Heart left ventricle (tissue), 13 donors: ENCODE results near the gene TMEM80.

Experiments
- CTCF ChIP-seq, 12 donors: fragments of 200-600 bp; sonication (generic) in 4 of 12; IDR thresholded peaks; one replicate each; pipeline versions ENCODE4 v1.5.0 to v1.8.0; 2018 to 2022; ENCODE audit warnings: antibody characterized with exemption in 12 of 12, mild to moderate bottlenecking in 5 of 12
- POLR2A ChIP-seq, 2 donors: fragments of 450-650 bp; IDR thresholded peaks; one replicate each; pipeline ENCODE4 v1.6.1; 2017; ENCODE audit warnings: antibody characterized with exemption in 2 of 2, mild to moderate bottlenecking in 2 of 2, moderate library complexity in 2 of 2
- donor health status: ischemic (EF 13 %, LVEDD 7.1; RV severe dilation, severe dysfunction).
- donor health status: DM: no; HTN: yes; CAD: no.
- donor health status: DM: no; HTN: no; CAD: no.
- donor health status: ischemic (EF 25% LVEDD 6.9; RV normal size, moderate dysfunction).
- donor health status: ischemic (EF 25% LVEDD 5.7; RV mildly dilated, moderate dysfunction).
- donor health status: ischemic (EF 35%, LVEDD 5.7; RV mildly dilated, moderate dysfunction).
- donor health status: nonischemic (EF 11% LVEDD 7.7; RV severe dilation, severe dysfunction).
- donor health status: DM: yes; HTN: yes; CAD: no.
- donor health status: PGD.
- donor health status: ischemic (EF 29% LVEDD 5.4; RV normal size, mild dysfunction).
- donor health status: nonischemic (EF 23%, LVEDD 6.1; RV moderate dilation, normal function).

DNA sequence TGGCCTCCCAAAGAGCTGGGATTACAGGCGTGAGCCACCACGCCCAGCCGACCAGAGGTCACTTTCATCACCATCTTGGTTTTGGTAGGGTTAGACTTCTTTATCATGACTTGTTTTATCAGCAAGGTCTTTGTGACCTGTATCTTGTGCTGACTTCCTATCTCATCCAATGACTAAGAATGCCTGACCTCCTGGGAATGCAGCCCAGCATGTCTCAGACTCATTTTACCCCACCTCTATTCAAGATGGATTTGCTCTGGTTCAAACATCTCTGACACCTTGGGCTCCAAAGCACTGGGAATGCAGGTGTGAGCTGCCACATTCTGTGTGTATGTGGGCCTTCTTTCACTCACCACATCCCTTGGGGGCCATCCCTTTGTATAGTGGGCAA lies 46.5 kb downstream of the TMEM80 start:
- TF ChIP-seq CTCF (IDR thresholded peaks at IDR 0.05), result no peak
- no peak for TF ChIP-seq POLR2A (IDR thresholded peaks at IDR 0.05)
